DND-41 (cell line): ENCODE results near the gene FSD2.

Experiments
- ATAC-seq: fragments of 200-7000 bp; cut with Tn5 transposase; 3 replicates; pipeline ENCODE4 v1.9.1; 2021; ENCODE audit warnings: low read depth; ENCODE audit not compliant: insufficient read depth
- DNase-seq: peaks from one replicate; pipeline ENCODE4 v3.0.0-alpha.2; 2020
- H2AFZ ChIP-seq: 2 replicates; pipeline ENCODE4 v1.6.0; 2012; ENCODE audit warnings: low read depth, low read length
- H3K27ac ChIP-seq: 2 replicates; pipeline ENCODE4 v1.5.1; 2012; ENCODE audit warnings: low read length, inconsistent platforms
- H3K27me3 ChIP-seq: fragments of 200-600 bp; sonication (generic); 2 replicates; pipeline ENCODE4 v1.6.0; 2012; ENCODE audit warnings: low read length, mild to moderate bottlenecking, inconsistent platforms; ENCODE audit not compliant: insufficient read depth, poor library complexity
- H3K36me3 ChIP-seq: 2 replicates; pipeline ENCODE4 v1.5.1; 2012; ENCODE audit warnings: low read length, inconsistent platforms; ENCODE audit not compliant: insufficient read depth
- H3K4me1 ChIP-seq: 2 replicates; pipeline ENCODE4 v1.5.1; 2012; ENCODE audit warnings: mild to moderate bottlenecking, low read length; ENCODE audit not compliant: insufficient read depth
- H3K4me2 ChIP-seq: 2 replicates; pipeline ENCODE4 v1.6.0; 2012; ENCODE audit warnings: mild to moderate bottlenecking, moderate library complexity, low read length, inconsistent platforms; ENCODE audit not compliant: insufficient read depth
- H3K4me3 ChIP-seq, 2 experiments: fragments of 200-600 bp in 1 of 2; shearing (Covaris generic) in 1 of 2; 2 replicates each; pipeline ENCODE4 v1.5.1; 2012 to 2016; ENCODE audit warnings: inconsistent platforms in 2 of 2, low read length in 2 of 2, mild to moderate bottlenecking in 2 of 2, low read depth in 1 of 2, moderate library complexity in 1 of 2
- H3K79me2 ChIP-seq: 2 replicates; pipeline ENCODE4 v1.6.0; 2012; ENCODE audit warnings: low read length, inconsistent platforms; ENCODE audit not compliant: insufficient read depth
- H3K9ac ChIP-seq: 2 replicates; pipeline ENCODE4 v1.6.0; 2012; ENCODE audit warnings: low read depth, mild to moderate bottlenecking, inconsistent platforms, low read length, moderate library complexity
- H3K9me3 ChIP-seq: 2 replicates; pipeline ENCODE4 v1.5.1; 2012; ENCODE audit warnings: low read length, moderate library complexity, mild to moderate bottlenecking, inconsistent platforms; ENCODE audit not compliant: insufficient read depth, severe bottlenecking
- H4K20me1 ChIP-seq: 2 replicates; pipeline ENCODE4 v1.6.0; 2012; ENCODE audit warnings: low read length; ENCODE audit not compliant: insufficient read depth
- EZH2 ChIP-seq: IDR thresholded peaks from 3 replicates; pipeline ENCODE4 v1.6.1; 2012; ENCODE audit warnings: borderline replicate concordance, low read depth, mild to moderate bottlenecking, moderate library complexity, low read length, inconsistent platforms; ENCODE audit not compliant: severe bottlenecking
- TF ChIP-seq, protein P1 (sequence below): IDR thresholded peaks from 2 replicates; pipeline ENCODE4 v1.5.1; 2012; ENCODE audit warnings: borderline replicate concordance, low read length, moderate library complexity, mild to moderate bottlenecking; ENCODE audit not compliant: poor library complexity, severe bottlenecking; ENCODE audit errors: extremely low read depth

The FSD2 gene

GRCh38 chr15:82714016-82714415, 91.9 kb downstream of the FSD2 start:
- Histone ChIP-seq H3K36me3 (no peaks in the 10 kb centered on the region), H3K9ac (no peak overlapping the region), H3K9me3 (no peaks in the 10 kb centered on the region), H4K20me1 (no peaks in the 10 kb centered on the region), H3K27ac (no peak overlapping the region), H3K4me3 (no peak overlapping the region), H2AFZ (no peak overlapping the region), H3K4me1 (no peaks in the 10 kb centered on the region), H3K27me3 (no peaks in the 10 kb centered on the region), H3K79me2 (no peaks in the 10 kb centered on the region), H3K4me2 (no peak overlapping the region)
- DNase-seq, result no peak
- ATAC-seq, result no peak
- no peak for TF ChIP-seq EZH2
- TF ChIP-seq, protein P1, sequence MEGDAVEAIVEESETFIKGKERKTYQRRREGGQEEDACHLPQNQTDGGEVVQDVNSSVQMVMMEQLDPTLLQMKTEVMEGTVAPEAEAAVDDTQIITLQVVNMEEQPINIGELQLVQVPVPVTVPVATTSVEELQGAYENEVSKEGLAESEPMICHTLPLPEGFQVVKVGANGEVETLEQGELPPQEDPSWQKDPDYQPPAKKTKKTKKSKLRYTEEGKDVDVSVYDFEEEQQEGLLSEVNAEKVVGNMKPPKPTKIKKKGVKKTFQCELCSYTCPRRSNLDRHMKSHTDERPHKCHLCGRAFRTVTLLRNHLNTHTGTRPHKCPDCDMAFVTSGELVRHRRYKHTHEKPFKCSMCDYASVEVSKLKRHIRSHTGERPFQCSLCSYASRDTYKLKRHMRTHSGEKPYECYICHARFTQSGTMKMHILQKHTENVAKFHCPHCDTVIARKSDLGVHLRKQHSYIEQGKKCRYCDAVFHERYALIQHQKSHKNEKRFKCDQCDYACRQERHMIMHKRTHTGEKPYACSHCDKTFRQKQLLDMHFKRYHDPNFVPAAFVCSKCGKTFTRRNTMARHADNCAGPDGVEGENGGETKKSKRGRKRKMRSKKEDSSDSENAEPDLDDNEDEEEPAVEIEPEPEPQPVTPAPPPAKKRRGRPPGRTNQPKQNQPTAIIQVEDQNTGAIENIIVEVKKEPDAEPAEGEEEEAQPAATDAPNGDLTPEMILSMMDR, result no peak

- H3K4me2 ChIP-seq, result no peak overlapping the region
- no peak overlapping the region for H2AFZ ChIP-seq
- no peaks in the 10 kb centered on the region for H3K9me3 ChIP-seq
- H3K79me2 ChIP-seq, result no peaks in the 10 kb centered on the region
- no peaks in the 10 kb centered on the region for H3K36me3 ChIP-seq
- no peaks in the 10 kb centered on the region for H3K4me1 ChIP-seq
- no peaks in the 10 kb centered on the region for H4K20me1 ChIP-seq
- H3K4me3 ChIP-seq, result no peak overlapping the region
- ATAC-seq, result no peak
- no peak for TF ChIP-seq EZH2
- TF ChIP-seq, protein P1, result no peak
- no peak overlapping the region for H3K27ac ChIP-seq
- H3K27me3 ChIP-seq, result no peaks in the 10 kb centered on the region
- DNase-seq, result no peak
- no peak overlapping the region for H3K9ac ChIP-seq
Observed at GRCh38 chr15:82712036-82712435, 93.8 kb downstream of the FSD2 start.

GRCh38 chr15:82710926-82711490, 94.9 kb downstream of the FSD2 start:
- H3K27me3 ChIP-seq, result no peaks in the 10 kb centered on the region
- H3K4me2 ChIP-seq, result no peak overlapping the region
- ATAC-seq, result no peak

More at GRCh38 chr15:82710926-82711490, 94.9 kb downstream of the FSD2 start:
- no peak overlapping the region for H3K4me3 ChIP-seq
- H3K79me2 ChIP-seq, result no peaks in the 10 kb centered on the region
- H2AFZ ChIP-seq, result no peak overlapping the region
- DNase-seq, result no peak
- H3K27ac ChIP-seq, result no peak overlapping the region
- TF ChIP-seq EZH2, result no peak
- TF ChIP-seq, protein P1, result no peak
- no peaks in the 10 kb centered on the region for H3K36me3 ChIP-seq
- no peak overlapping the region for H3K9ac ChIP-seq
- no peaks in the 10 kb centered on the region for H3K9me3 ChIP-seq
- H3K4me1 ChIP-seq, result no peaks in the 10 kb centered on the region
- H4K20me1 ChIP-seq, result no peaks in the 10 kb centered on the region
